Suprapubic skin (tissue), 3 donors: ENCODE results near the gene CATSPERD.

Source experiments
- POLR2A ChIP-seq, 2 donors: fragments of 450-650 bp; IDR thresholded peaks; one replicate each; pipeline ENCODE4 v1.6.1; 2017; ENCODE audit warnings: antibody characterized with exemption in 2 of 2, mild to moderate bottlenecking in 2 of 2, moderate library complexity in 2 of 2
- TF ChIP-seq, protein P1 (sequence below), 2 donors: fragments of 200-600 bp in 1 of 2; fragments of 450-650 bp in 1 of 2; sonication (generic) in 1 of 2; IDR thresholded peaks; one replicate each; pipeline ENCODE4 v1.5.1; 2016 to 2019; ENCODE audit warnings: antibody characterized with exemption in 2 of 2, mild to moderate bottlenecking in 1 of 2, moderate library complexity in 1 of 2

DNA sequence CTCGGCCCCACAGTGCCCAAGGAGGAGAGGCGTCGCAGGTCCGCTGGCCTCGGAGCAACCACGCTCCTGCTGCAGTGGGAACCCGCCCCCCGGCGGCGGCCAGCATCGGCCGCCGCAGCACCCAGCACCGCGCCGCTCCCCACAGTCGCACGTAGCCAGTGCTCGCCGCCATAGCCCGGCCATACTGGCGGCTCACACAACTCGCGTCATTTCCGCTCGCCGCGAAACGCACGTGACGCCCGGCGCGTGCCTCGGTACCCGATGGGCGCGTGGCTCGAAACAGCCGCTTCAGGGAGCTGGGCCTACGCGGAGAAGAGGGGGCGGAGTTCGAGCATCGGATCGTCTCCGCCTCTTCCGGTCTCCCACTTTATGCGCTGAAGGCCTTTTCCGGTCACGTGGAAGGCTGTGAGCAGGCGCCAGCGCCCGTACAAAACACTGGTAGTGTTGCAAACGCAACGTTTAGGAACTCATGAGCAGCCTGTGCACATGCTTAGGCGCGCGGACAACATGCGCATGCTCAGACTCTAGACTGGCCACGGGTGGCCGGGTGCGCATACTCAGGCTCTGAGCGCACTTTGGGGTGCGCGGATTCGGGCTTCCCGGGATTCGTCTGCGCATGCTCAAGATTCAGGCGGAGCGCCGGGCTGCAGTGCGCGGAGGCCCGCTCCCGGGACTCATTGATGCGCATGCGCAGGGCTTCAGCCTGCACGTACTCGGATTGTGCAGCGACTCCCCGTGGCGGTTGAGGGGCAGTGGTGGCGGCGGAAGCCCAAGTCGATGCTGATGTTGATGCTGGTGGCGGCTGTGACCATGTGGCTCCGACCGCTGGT, at the start of gene CATSPERD, which contains the start of gene LONP1:
- TF ChIP-seq, protein P1, sequence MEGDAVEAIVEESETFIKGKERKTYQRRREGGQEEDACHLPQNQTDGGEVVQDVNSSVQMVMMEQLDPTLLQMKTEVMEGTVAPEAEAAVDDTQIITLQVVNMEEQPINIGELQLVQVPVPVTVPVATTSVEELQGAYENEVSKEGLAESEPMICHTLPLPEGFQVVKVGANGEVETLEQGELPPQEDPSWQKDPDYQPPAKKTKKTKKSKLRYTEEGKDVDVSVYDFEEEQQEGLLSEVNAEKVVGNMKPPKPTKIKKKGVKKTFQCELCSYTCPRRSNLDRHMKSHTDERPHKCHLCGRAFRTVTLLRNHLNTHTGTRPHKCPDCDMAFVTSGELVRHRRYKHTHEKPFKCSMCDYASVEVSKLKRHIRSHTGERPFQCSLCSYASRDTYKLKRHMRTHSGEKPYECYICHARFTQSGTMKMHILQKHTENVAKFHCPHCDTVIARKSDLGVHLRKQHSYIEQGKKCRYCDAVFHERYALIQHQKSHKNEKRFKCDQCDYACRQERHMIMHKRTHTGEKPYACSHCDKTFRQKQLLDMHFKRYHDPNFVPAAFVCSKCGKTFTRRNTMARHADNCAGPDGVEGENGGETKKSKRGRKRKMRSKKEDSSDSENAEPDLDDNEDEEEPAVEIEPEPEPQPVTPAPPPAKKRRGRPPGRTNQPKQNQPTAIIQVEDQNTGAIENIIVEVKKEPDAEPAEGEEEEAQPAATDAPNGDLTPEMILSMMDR (IDR thresholded peaks at IDR 0.05): peak; percentile 92 to 97
- TF ChIP-seq POLR2A (IDR thresholded peaks at IDR 0.05): peak; percentile 39 to 66
